Sciatic nerve (tissue), 2 donors: ENCODE results near the gene SYNGR1. TPM values are rescaled to one million over a fixed set of nuclear protein-coding genes. Genes with fewer than 3 reads are reported as not detected.

ENCODE experiments used
- ATAC-seq: fragments of 200-7000 bp; cut with Tn5 transposase; one replicate; pipeline ENCODE4 v1.9.1; 2020; ENCODE audit warnings: mild to moderate bottlenecking, moderate library complexity
- DNase-seq: peaks from one replicate; pipeline ENCODE4 v3.0.0-alpha.2; 2020; ENCODE audit warnings: low spot score
- intact Hi-C: fragments of 100-400 bp; cut with DNase I; formaldehyde crosslinking; loops from one replicate; pipeline ENCODE4 v1.14.2; 2022
- total RNA-seq: library from RNA; stranded (reverse); fragmentation: NEBNext Ultra II Directional; extraction: Animal tissue kit (Norgen Biotek cat#: 25700); gene quantifications from one replicate; pipeline ENCODE4 v1.2.1, GENCODE V29; 2021
- donor health status: DM: no; HTN: no; CAD: no.
- donor health status: DM: no; HTN: no; CAD: no.

The SYNGR1 gene
- 52.9 TPM for total RNA-seq

- DNase-seq (no peak), ATAC-seq (peak; percentile 43)
- intact Hi-C loops: no loop called here
These were observed at the start of gene SYNGR1 for GRCh38 chr22:39349967-39350726. Gene SYNGR1 (plus strand): TSS chr22:39349991. CDS start chr22:39350011, 20 bp downstream.

- intact Hi-C loops: no loop called here
- DNase-seq: no peak
- ATAC-seq: peak; percentile 73
These were observed 49.5 kb upstream of the SYNGR1 start for GRCh38 chr22:39300186-39300830.

GRCh38 chr22:39301108-39301507 is 48.7 kb upstream of the SYNGR1 start:
- DNase-seq: no peak
- ATAC-seq: no peak
- intact Hi-C loops: no loop called here

- DNase-seq (no peak), ATAC-seq (no peak)
- intact Hi-C loops: no loop called here
These were observed 47.9 kb upstream of the SYNGR1 start for GRCh38 chr22:39301926-39302325.

GRCh38 chr22:39302431-39302960 is 47.3 kb upstream of the SYNGR1 start:
- DNase-seq (no peak), ATAC-seq (no peak)
- intact Hi-C loops: no loop called here

GRCh38 chr22:39303358-39303757 is 46.4 kb upstream of the SYNGR1 start:
- intact Hi-C loops: no loop called here
- no peak for ATAC-seq
- no peak for DNase-seq

GRCh38 chr22:39303892-39304671 is 45.7 kb upstream of the SYNGR1 start:
- ATAC-seq (no peak), DNase-seq (no peak)
- intact Hi-C loops: no loop called here

GRCh38 chr22:39306456-39307361 is 43.1 kb upstream of the SYNGR1 start:
- ATAC-seq (peak; percentile 41), DNase-seq (no peak)
- intact Hi-C loops: no loop called here

- DNase-seq: no peak
- intact Hi-C loops: no loop called here
These were observed 41.0 kb upstream of the SYNGR1 start for GRCh38 chr22:39308614-39309363.

GRCh38 chr22:39309364-39309861 is 40.4 kb upstream of the SYNGR1 start:
- intact Hi-C loops: no loop called here
- ATAC-seq (peak; percentile 18), DNase-seq (no peak)

More at GRCh38 chr22:39308614-39309363, 41.0 kb upstream of the SYNGR1 start:
- ATAC-seq: peak; percentile 78

GRCh38 chr22:39309881-39310714 is 39.7 kb upstream of the SYNGR1 start:
- intact Hi-C loops: loop anchor here (10.0 kb wide), 1 partner anchor 445 kb away; no protein-coding TSS in a partner anchor
- DNase-seq: no peak
- no peak for ATAC-seq

- DNase-seq: no peak
- ATAC-seq: no peak
- intact Hi-C loops: loop anchor here (2.0 to 10.0 kb wide), 2 partner anchors 139 to 447 kb away; no protein-coding TSS in a partner anchor
These were observed 38.0 kb upstream of the SYNGR1 start for GRCh38 chr22:39311592-39312400.

- DNase-seq (no peak), ATAC-seq (no peak)
- intact Hi-C loops: loop anchor here (2.0 to 10.0 kb wide), 2 partner anchors 140 to 448 kb away; no protein-coding TSS in a partner anchor
These were observed 37.4 kb upstream of the SYNGR1 start for GRCh38 chr22:39312410-39312809.

GRCh38 chr22:39313258-39314001 is 36.4 kb upstream of the SYNGR1 start:
- DNase-seq (no peak), ATAC-seq (no peak)
- intact Hi-C loops: loop anchor here (2.0 to 10.0 kb wide), 2 partner anchors 141 to 449 kb away; no protein-coding TSS in a partner anchor
